CD4-positive, alpha-beta memory T cell (primary cell): ENCODE results near the gene PRSS8. TPM values are rescaled to one million over a fixed set of nuclear protein-coding genes. Genes with fewer than 3 reads are reported as not detected.

Source experiments
- CTCF ChIA-PET: fragments of 350-600 bp; sonication (Branson Sonifier 250); formaldehyde crosslinking; loops from one replicate; lab custom pipeline; 2021; ENCODE audit warnings: inconsistent platforms; ENCODE audit not compliant: partially characterized antibody; lab: Charles Lee
- POLR2A ChIA-PET: fragments of 350-600 bp; sonication (Branson Sonifier 250); formaldehyde crosslinking; loops from one replicate; lab custom pipeline; 2021; ENCODE audit not compliant: partially characterized antibody; lab: Charles Lee
- DNase-seq, 5 donors: peaks; one replicate each; pipeline versions ENCODE4 v3.0.0 to v3.0.0-alpha.2; 2020 to 2022; ENCODE audit warnings: mixed read lengths in 1 of 5
- H3K27ac ChIP-seq: one replicate; pipeline ENCODE4 v1.7.0; 2013; ENCODE audit warnings: low read depth, low read length
- H3K27me3 ChIP-seq: 2 replicates; pipeline ENCODE4 v1.7.0; 2013; ENCODE audit warnings: mild to moderate bottlenecking, low read length, moderate library complexity; ENCODE audit not compliant: insufficient read depth
- H3K36me3 ChIP-seq: 2 replicates; pipeline ENCODE4 v1.7.0; 2013; ENCODE audit warnings: mild to moderate bottlenecking, low read length, moderate library complexity; ENCODE audit not compliant: insufficient read depth
- H3K4me1 ChIP-seq: 2 replicates; pipeline ENCODE4 v1.7.0; 2013; ENCODE audit warnings: mild to moderate bottlenecking, low read length, moderate library complexity; ENCODE audit not compliant: insufficient read depth
- H3K4me3 ChIP-seq, 2 donors: one replicate each; pipeline ENCODE4 v1.7.0; 2013; ENCODE audit warnings: low read length in 2 of 2, mild to moderate bottlenecking in 1 of 2
- H3K9me3 ChIP-seq, 2 donors: one replicate each; pipeline ENCODE4 v1.7.0; 2013; ENCODE audit warnings: low read length in 2 of 2, control low read depth in 1 of 2; ENCODE audit not compliant: control insufficient read depth in 1 of 2
- H3K27ac Mint-ChIP-seq, 7 donors: one replicate each; pipeline ENCODE4 v1.8.0; 2020 to 2021; ENCODE audit warnings: mixed read lengths in 7 of 7, mild to moderate bottlenecking in 6 of 7, inconsistent platforms in 3 of 7, moderate library complexity in 3 of 7
- H3K27me3 Mint-ChIP-seq, 2 donors: one replicate each; pipeline ENCODE4 v1.8.0; 2020 to 2021; ENCODE audit warnings: mixed read lengths in 2 of 2
- H3K36me3 Mint-ChIP-seq, 2 donors: one replicate each; pipeline ENCODE4 v1.8.0; 2020 to 2021; ENCODE audit warnings: mixed read lengths in 2 of 2, inconsistent platforms in 1 of 2, mild to moderate bottlenecking in 1 of 2
- H3K4me1 Mint-ChIP-seq, 4 donors: one replicate each; pipeline ENCODE4 v1.8.0; 2020 to 2021; ENCODE audit warnings: mixed read lengths in 4 of 4, mild to moderate bottlenecking in 1 of 4
- H3K4me3 Mint-ChIP-seq, 8 donors: one replicate each; pipeline ENCODE4 v1.8.0; 2020 to 2021; ENCODE audit warnings: mixed read lengths in 8 of 8, mild to moderate bottlenecking in 7 of 8, moderate library complexity in 6 of 8, inconsistent platforms in 3 of 8
- H3K9me3 Mint-ChIP-seq, 8 donors: one replicate each; pipeline ENCODE4 v1.8.0; 2020 to 2021; ENCODE audit warnings: mixed read lengths in 8 of 8, mild to moderate bottlenecking in 5 of 8, inconsistent platforms in 3 of 8, moderate library complexity in 1 of 8
- intact Hi-C: fragments of 100-400 bp; cut with micrococcal nuclease; formaldehyde crosslinking; loops from one replicate; pipeline ENCODE4 v1.15.1; 2023
- polyA plus RNA-seq, 2 donors: library from polyadenylated mRNA; unstranded; fragments of 300-500 nt; fragmentation: Illumina TruSeq; gene quantifications; one replicate each; pipeline ENCODE4 v1.2.3, GENCODE V29; 2021
- total RNA-seq, 2 experiments: library from RNA; stranded (reverse); gene quantifications; one replicate each; pipeline ENCODE4 v1.2.3, GENCODE V29; 2021

Gene PRSS8
- total and polyA plus RNA-seq, 4 experiments from 2014 or later, result 0.33 TPM; not detected in 3

DNA sequence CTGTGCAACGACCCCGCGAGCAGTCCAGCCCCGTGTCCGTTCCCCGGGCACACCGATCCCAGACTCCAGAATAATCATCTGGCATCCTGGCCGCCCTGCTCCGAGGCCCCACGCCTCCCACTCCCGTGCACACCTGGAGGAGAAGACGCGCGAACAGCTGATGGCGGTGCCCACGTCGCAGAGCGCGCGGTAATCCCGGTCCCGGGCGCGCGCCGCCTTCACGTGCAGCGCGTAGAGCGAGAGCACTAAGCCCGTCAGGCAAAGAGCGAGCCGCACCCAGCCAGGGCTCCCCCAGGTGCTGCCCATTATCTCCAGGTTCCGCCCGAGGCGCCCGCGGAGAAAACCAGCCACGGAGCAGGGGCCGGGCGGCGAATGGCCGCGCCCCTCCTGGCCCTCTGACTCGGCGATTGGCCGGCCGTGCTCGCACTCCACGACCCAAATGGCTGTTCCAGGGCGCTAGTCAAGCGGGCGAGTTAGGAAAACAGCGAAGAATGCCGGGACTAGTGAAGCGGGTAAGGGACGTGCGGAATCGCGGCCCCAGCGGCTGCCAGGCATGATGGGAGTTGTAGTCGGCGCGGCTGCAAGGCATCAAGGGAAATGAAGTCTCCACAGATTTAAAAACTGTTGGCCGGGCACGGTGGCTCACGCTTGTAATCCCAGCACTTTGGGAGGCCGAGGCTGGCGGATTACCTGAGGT, 41.0 kb downstream of the PRSS8 start, which contains the start of gene VKORC1:
TSS of gene VKORC1 (minus strand) at position 374 of the 697 bp plus-strand sequence. CDS start at position 306, 68 bp downstream.
- ChIA-PET CTCF (interaction anchor here (1.2 kb wide), 1 partner anchor 9 kb away, joined by 3 read pairs; no protein-coding TSS in a partner anchor), POLR2A (interaction anchor here (0.5 to 5.7 kb wide), 11 partner anchors 9 to 145 kb away, joined by 3 to 61 read pairs (median 4); partner anchors contain the start of genes KAT8, STX4, ZNF646 and ZNF668)
- DNase-seq, result peak; percentile 87 to 92 (median 90)
- H3K9me3 Mint-ChIP-seq, result no peaks in the 10 kb centered on the region
- peaks cover 4 to 21% of the 10 kb centered on the region in 2 donors for H3K36me3 Mint-ChIP-seq
- H3K4me1 ChIP-seq, result peaks cover 22% of the 10 kb centered on the region
- intact Hi-C loops, result loop anchor here (1.0 to 5.0 kb wide), 5 partner anchors 20 to 83 kb away; partner anchors contain the start of genes KAT8, ZNF646 and ZNF668
- H3K4me3 Mint-ChIP-seq, result peak within 1 kb of the TSS; percentile 88 to 96 (median 92)
- peaks cover 8% of the 10 kb centered on the region for H3K36me3 ChIP-seq
- H3K27me3 ChIP-seq, result no peaks in the 10 kb centered on the region
- peak within 1 kb of the TSS; percentile 63 to 98 for H3K4me3 ChIP-seq
- peaks cover 12 to 42% (median 30%) of the 10 kb centered on the region in 4 donors for H3K4me1 Mint-ChIP-seq
- H3K9me3 ChIP-seq, result no peaks in the 10 kb centered on the region
- no peaks in the 10 kb centered on the region for H3K27me3 Mint-ChIP-seq
- H3K27ac ChIP-seq, result peak within 1 kb of the TSS; percentile 74
- H3K27ac Mint-ChIP-seq, result peak within 1 kb of the TSS; percentile 76 to 99 (median 95)

DNA sequence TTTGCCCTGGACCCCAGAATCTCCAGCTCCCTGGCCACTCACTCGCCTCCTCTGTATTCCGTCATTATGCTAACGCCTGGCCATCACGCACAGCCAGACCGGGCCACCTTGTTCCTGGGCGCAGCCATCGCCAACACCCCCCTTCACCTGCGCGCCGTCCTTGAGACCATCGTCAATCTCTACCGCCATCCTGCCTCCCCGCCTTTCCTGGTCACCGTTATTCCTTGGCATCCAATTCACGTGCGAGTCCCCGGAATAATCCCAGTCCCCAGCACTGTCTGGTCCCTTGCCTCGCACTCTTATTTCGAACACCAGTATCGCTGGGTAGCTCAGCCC, 41.5 kb downstream of the PRSS8 start:
- Histone ChIP-seq H3K4me3 (peak overlapping the region; percentile 63 to 98), H3K27me3 (no peaks in the 10 kb centered on the region), H3K9me3 (no peaks in the 10 kb centered on the region), H3K4me1 (peaks cover 22% of the 10 kb centered on the region), H3K36me3 (peaks cover 10% of the 10 kb centered on the region), H3K27ac (peak overlapping the region; percentile 74)
- H3K27me3 Mint-ChIP-seq, result no peaks in the 10 kb centered on the region
- H3K36me3 Mint-ChIP-seq, result peaks cover 4 to 26% of the 10 kb centered on the region in 2 donors
- H3K9me3 Mint-ChIP-seq, result no peaks in the 10 kb centered on the region
- H3K27ac Mint-ChIP-seq, result peak overlapping the region; percentile 76 to 99 (median 95)
- CTCF ChIA-PET, result interaction anchor here (1.2 to 1.9 kb wide), 2 partner anchors 8 to 108 kb away, joined by 3 to 4 read pairs; no protein-coding TSS in a partner anchor
- intact Hi-C loops, result loop anchor here (1.0 to 5.0 kb wide), 5 partner anchors 20 to 83 kb away; partner anchors contain the start of genes KAT8, ZNF646 and ZNF668
- H3K4me3 Mint-ChIP-seq, result peak overlapping the region; percentile 88 to 96 (median 92)
- POLR2A ChIA-PET, result interaction anchor here (0.5 to 5.7 kb wide), 11 partner anchors 8 to 145 kb away, joined by 3 to 61 read pairs (median 4); partner anchors contain the start of genes KAT8, PYCARD, STX4 and ZNF646
- DNase-seq, result no peak
- H3K4me1 Mint-ChIP-seq, result peaks cover 12 to 42% (median 30%) of the 10 kb centered on the region in 4 donors

DNA sequence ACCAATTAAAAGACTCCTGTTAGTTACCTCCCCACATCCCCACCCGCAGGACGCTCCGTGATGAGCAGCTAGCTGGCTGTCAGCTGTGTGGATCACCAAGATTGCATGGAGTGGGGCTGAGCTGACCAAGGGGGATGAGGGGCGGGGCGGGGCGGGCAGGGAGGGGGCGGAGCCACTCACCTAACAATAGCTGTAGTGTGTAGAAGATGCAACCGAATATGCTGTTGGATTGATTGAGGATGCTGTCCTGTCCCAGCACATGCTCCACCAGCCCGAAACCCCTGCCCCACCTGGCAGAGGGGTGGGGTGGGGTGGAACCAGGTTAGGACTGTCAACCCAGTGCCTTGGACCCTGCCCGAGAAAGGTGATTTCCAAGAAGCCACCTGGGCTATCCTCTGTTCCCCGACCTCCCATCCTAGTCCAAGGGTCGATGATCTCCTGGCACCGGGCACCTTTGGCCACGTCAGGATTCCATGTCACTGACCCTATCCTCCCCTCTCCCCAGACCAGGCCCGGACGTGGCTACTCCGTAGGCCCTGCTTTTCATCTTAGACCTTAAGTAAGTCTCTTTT, 42.3 kb downstream of the PRSS8 start:
- H3K27me3 Mint-ChIP-seq, result no peaks in the 10 kb centered on the region
- Histone ChIP-seq H3K27me3 (no peaks in the 10 kb centered on the region), H3K9me3 (no peaks in the 10 kb centered on the region), H3K27ac (no peak overlapping the region), H3K4me1 (peaks cover 22% of the 10 kb centered on the region), H3K36me3 (peaks cover 13% of the 10 kb centered on the region), H3K4me3 (no peak overlapping the region)
- ChIA-PET CTCF (interaction anchor here (1.5 to 1.9 kb wide), 2 partner anchors 49 to 108 kb away, joined by 4 to 6 read pairs; no protein-coding TSS in a partner anchor), POLR2A (interaction anchor here (0.9 to 5.7 kb wide), 7 partner anchors 19 to 135 kb away, joined by 3 to 61 read pairs (median 5); partner anchors contain the start of genes KAT8, PYCARD, STX4 and ZNF646)
- peak overlapping the region in 5 of 8 donors; percentile 60 to 74 (median 69) for H3K4me3 Mint-ChIP-seq
- H3K9me3 Mint-ChIP-seq, result no peaks in the 10 kb centered on the region
- H3K36me3 Mint-ChIP-seq, result peaks cover 4 to 26% of the 10 kb centered on the region in 2 donors
- no peak for DNase-seq
- intact Hi-C loops, result loop anchor here (5.0 kb wide), 1 partner anchor 84 kb away; no protein-coding TSS in a partner anchor
- peak overlapping the region in 4 of 7 donors; percentile 24 to 87 (median 67) for H3K27ac Mint-ChIP-seq
- peaks cover 12 to 42% (median 30%) of the 10 kb centered on the region in 4 donors for H3K4me1 Mint-ChIP-seq

DNA sequence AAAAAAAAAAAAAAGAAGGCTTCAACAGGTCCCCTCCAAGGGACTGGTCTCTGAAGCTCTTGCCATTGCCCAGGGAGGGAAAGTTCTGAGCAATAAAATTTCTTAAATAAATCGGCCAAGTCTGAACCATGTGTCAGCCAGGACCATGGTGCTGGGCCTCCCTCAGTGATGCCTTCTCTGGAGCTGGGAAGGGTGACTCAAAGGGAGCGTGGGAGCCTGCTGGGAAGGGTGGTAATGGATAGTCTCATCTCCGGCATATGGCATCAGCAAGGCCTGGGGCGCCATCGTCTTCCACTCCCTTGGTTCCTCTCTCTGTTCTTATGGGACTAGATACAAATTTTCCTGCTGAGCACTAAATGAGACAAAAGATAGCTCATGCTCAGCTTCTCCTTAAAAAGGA, 43.2 kb downstream of the PRSS8 start:
- Histone ChIP-seq H3K4me3 (no peak overlapping the region), H3K4me1 (peaks cover 22% of the 10 kb centered on the region), H3K9me3 (no peaks in the 10 kb centered on the region), H3K27ac (no peak overlapping the region), H3K36me3 (peaks cover 13% of the 10 kb centered on the region), H3K27me3 (no peaks in the 10 kb centered on the region)
- no peak for DNase-seq
- Mint-ChIP-seq H3K36me3 (peaks cover 4 to 26% of the 10 kb centered on the region in 2 donors), H3K9me3 (no peaks in the 10 kb centered on the region), H3K4me1 (peaks cover 12 to 42% (median 30%) of the 10 kb centered on the region in 4 donors), H3K27me3 (no peaks in the 10 kb centered on the region), H3K27ac (peak overlapping the region in 6 of 7 donors; percentile 24 to 86 (median 60)), H3K4me3 (peak overlapping the region in 5 of 8 donors; percentile 17 to 69 (median 57))
- ChIA-PET CTCF (interaction anchor here (0.7 to 1.9 kb wide), 4 partner anchors 50 to 602 kb away, joined by 3 to 6 read pairs (median 4); partner anchors contain the start of gene ZNF843), POLR2A (interaction anchor here (2.0 to 5.7 kb wide), 3 partner anchors 18 to 27 kb away, joined by 5 to 61 read pairs (median 6); partner anchors contain the start of genes KAT8, ZNF646 and ZNF668)
- intact Hi-C loops, result loop anchor here (5.0 kb wide), 1 partner anchor 85 kb away; no protein-coding TSS in a partner anchor

DNA sequence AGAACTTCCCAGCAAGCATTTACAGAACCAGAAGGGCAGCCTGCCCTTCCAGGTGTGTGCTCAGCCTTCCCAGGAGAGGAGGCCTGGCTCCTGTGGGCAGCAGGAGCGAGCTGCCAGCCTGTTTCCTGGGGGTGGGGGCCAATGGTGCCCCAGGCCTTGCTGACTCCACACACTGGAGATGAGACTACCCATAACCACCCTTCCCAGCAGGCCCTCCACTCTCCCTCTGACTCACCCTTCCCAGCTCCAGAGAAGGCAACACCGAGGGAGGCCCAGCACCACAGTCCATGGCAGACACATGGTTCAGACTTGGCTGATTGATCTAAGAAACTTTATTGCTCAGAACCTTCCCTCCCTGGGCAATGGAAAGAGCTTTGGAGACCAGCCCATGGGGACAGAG, 45.0 kb downstream of the PRSS8 start:
- intact Hi-C loops, result loop anchor here (5.0 kb wide), 1 partner anchor 87 kb away; no protein-coding TSS in a partner anchor
- no peak for DNase-seq
- no peaks in the 10 kb centered on the region for H3K27me3 ChIP-seq
- peaks cover 13% of the 10 kb centered on the region for H3K36me3 ChIP-seq
- Mint-ChIP-seq H3K4me3 (peak overlapping the region in 1 of 8 donors; percentile 6), H3K9me3 (no peaks in the 10 kb centered on the region), H3K27me3 (no peaks in the 10 kb centered on the region), H3K36me3 (peaks cover 4 to 28% of the 10 kb centered on the region in 2 donors), H3K4me1 (peaks cover 7 to 32% (median 23%) of the 10 kb centered on the region in 4 donors), H3K27ac (no peak overlapping the region)
- H3K27ac ChIP-seq, result no peak overlapping the region
- H3K4me1 ChIP-seq, result peaks cover 18% of the 10 kb centered on the region
- no peaks in the 10 kb centered on the region for H3K9me3 ChIP-seq
- POLR2A ChIA-PET, result interaction anchor here (5.7 kb wide), 1 partner anchor 16 kb away, joined by 61 read pairs; the partner anchor contains the start of genes ZNF646 and ZNF668
- H3K4me3 ChIP-seq, result no peak overlapping the region
- CTCF ChIA-PET, result no interaction called here

DNA sequence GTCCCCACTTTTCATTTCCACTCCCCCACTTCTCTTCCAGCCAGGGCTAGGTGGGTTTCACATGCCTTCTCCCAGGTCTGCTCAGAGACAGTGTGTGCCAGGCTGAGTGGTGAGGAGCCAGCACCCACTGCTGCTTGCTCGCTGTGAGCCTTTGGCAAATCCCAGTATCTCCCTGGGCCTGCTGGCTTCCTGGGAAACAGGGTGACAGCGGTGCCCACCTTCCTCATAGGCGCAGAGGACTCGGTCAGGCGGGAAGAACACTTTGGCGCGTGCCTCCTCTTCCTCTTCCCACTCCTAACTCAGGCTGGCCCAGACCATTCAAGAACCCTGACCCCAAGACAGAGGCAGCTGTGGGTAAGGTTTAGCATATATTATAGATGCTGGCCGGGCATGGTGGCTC, 46.3 kb downstream of the PRSS8 start:
- no peak for DNase-seq
- Mint-ChIP-seq H3K27ac (no peak overlapping the region), H3K27me3 (no peaks in the 10 kb centered on the region), H3K4me3 (no peak overlapping the region), H3K9me3 (no peaks in the 10 kb centered on the region), H3K36me3 (peaks cover 4 to 26% of the 10 kb centered on the region in 2 donors), H3K4me1 (peaks cover 3 to 25% (median 14%) of the 10 kb centered on the region in 4 donors)
- intact Hi-C loops, result no loop called here
- Histone ChIP-seq H3K4me1 (peaks cover 11% of the 10 kb centered on the region), H3K27me3 (no peaks in the 10 kb centered on the region), H3K36me3 (peaks cover 13% of the 10 kb centered on the region), H3K9me3 (no peaks in the 10 kb centered on the region), H3K4me3 (no peak overlapping the region), H3K27ac (no peak overlapping the region)
- ChIA-PET CTCF (no interaction called here), POLR2A (no interaction called here)
